ENCODE measurements around the gene RAMP2. TPM values are rescaled to one million over a fixed set of nuclear protein-coding genes. Genes with fewer than 3 reads are reported as not detected.

The RAMP2 gene
- total RNA-seq, 2 experiments from 2014 or later = not detected

GRCh38 chr17:42795465-42795864, 34.4 kb downstream of the RAMP2 start:
- Histone ChIP-seq H3K9me2 (ENCODE audit: insufficient read depth, low read length) (no peaks in the 10 kb centered on the region), H3K4me1 (ENCODE audit: insufficient read depth, low read length, poor library complexity, severe bottlenecking) (no peaks in the 10 kb centered on the region), H3K4me3 (ENCODE audit: low read depth, low read length, poor library complexity, severe bottlenecking) (no peak overlapping the region), H4K20me1 (ENCODE audit: insufficient read depth, low read length) (no peaks in the 10 kb centered on the region), H3K36me3 (ENCODE audit: insufficient read depth, low read length) (no peaks in the 10 kb centered on the region), H2AFZ (ENCODE audit: low read length) (no peak overlapping the region), H3K79me2 (ENCODE audit: insufficient read depth, low read depth, low read length) (no peaks in the 10 kb centered on the region), H3K4me2 (ENCODE audit: low read length) (no peak overlapping the region), H3K27ac (ENCODE audit: low read depth, low read length, poor library complexity, severe bottlenecking) (no peak overlapping the region), H3K9me3 (ENCODE audit: low read length) (no peaks in the 10 kb centered on the region)
- ChIA-PET CTCF (ENCODE audit: unreplicated experiment) (no interaction called here), POLR2A (no interaction called here)
- DNase-seq (ENCODE audit: low spot score) = no peak
- BruUV-seq (replicated peaks) = no TSS peak
- TF ChIP-seq CTCF (conservative IDR thresholded peaks at IDR 0.05; ENCODE audit: low read length) = no peak
- no peak for TF ChIP-seq EZH2phosphoT487 (IDR thresholded peaks at IDR 0.05; ENCODE audit: borderline replicate concordance, low read depth, low read length)
- intact Hi-C loops (cut with micrococcal nuclease; ENCODE audit: unreplicated experiment) = no loop called here

- no peaks in the 10 kb centered on the region for H3K79me2 ChIP-seq (ENCODE audit: insufficient read depth, low read depth, low read length)
- intact Hi-C loops (cut with micrococcal nuclease; ENCODE audit: unreplicated experiment) = no loop called here
- ChIA-PET CTCF (ENCODE audit: unreplicated experiment) (no interaction called here), POLR2A (interaction anchor here (0.5 kb wide), 1 partner anchor 61 kb away, joined by 3 read pairs; no protein-coding TSS in a partner anchor)
- H3K4me1 ChIP-seq (ENCODE audit: insufficient read depth, low read length, poor library complexity, severe bottlenecking) = no peaks in the 10 kb centered on the region
- H3K9me2 ChIP-seq (ENCODE audit: insufficient read depth, low read length) = no peaks in the 10 kb centered on the region
- no peaks in the 10 kb centered on the region for H3K9me3 ChIP-seq (ENCODE audit: low read length)
- no peak for DNase-seq (ENCODE audit: low spot score)
- no peaks in the 10 kb centered on the region for H3K36me3 ChIP-seq (ENCODE audit: insufficient read depth, low read length)
- H3K27ac ChIP-seq (ENCODE audit: low read depth, low read length, poor library complexity, severe bottlenecking) = no peak overlapping the region
- H3K4me3 ChIP-seq (ENCODE audit: low read depth, low read length, poor library complexity, severe bottlenecking) = no peak overlapping the region
- TF ChIP-seq CTCF (conservative IDR thresholded peaks at IDR 0.05; ENCODE audit: low read length) = no peak
- no peak for TF ChIP-seq EZH2phosphoT487 (IDR thresholded peaks at IDR 0.05; ENCODE audit: borderline replicate concordance, low read depth, low read length)
- BruUV-seq (replicated peaks) = no TSS peak
- no peaks in the 10 kb centered on the region for H4K20me1 ChIP-seq (ENCODE audit: insufficient read depth, low read length)
- H3K4me2 ChIP-seq (ENCODE audit: low read length) = no peak overlapping the region
- H2AFZ ChIP-seq (ENCODE audit: low read length) = no peak overlapping the region
Observed at GRCh38 chr17:42796066-42796758, 35.2 kb downstream of the RAMP2 start.

Data from OCI-LY7 (cell line).